HG03439 (cell line): ENCODE measurements around the gene CAMK1D.
"Not testable (repeated sequence)": the region's sequence is repeated elsewhere in the genome, so short reads cannot be mapped to it uniquely, and the experiment has no call there.

Experiments
- ATAC-seq: cut with Tn5 transposase; IDR thresholded peaks from one replicate; pipeline ENCODE4 v1.9.1; 2021; ENCODE audit warnings: mild to moderate bottlenecking, moderate library complexity; ENCODE audit not compliant: unreplicated experiment

The CAMK1D gene

GRCh38 chr10:12543589-12543988 is 194.2 kb downstream of the CAMK1D start:
- no peak for ATAC-seq

- ATAC-seq = not testable (repeated sequence)
Measured at GRCh38 chr10:12546160-12546802, 196.9 kb downstream of the CAMK1D start.

GRCh38 chr10:12547301-12547771 is 198.0 kb downstream of the CAMK1D start:
- ATAC-seq = no peak

- no peak for ATAC-seq
Measured at GRCh38 chr10:12549297-12549696, 199.9 kb downstream of the CAMK1D start.

GRCh38 chr10:12550994-12551393 is 201.6 kb downstream of the CAMK1D start:
- ATAC-seq = no peak

GRCh38 chr10:12556039-12556438 is 206.7 kb downstream of the CAMK1D start:
- no peak for ATAC-seq

- ATAC-seq = no peak
Measured at GRCh38 chr10:12559578-12560178, 210.3 kb downstream of the CAMK1D start.

GRCh38 chr10:12561307-12561706 is 212.0 kb downstream of the CAMK1D start:
- no peak for ATAC-seq

- ATAC-seq = no peak
Measured at GRCh38 chr10:12561720-12562119, 212.4 kb downstream of the CAMK1D start.

GRCh38 chr10:12563489-12563888 is 214.1 kb downstream of the CAMK1D start:
- ATAC-seq = no peak

GRCh38 chr10:12564173-12564572 is 214.8 kb downstream of the CAMK1D start:
- no peak for ATAC-seq

- no peak for ATAC-seq
Measured at GRCh38 chr10:12566161-12567115, 217.1 kb downstream of the CAMK1D start.

- no peak for ATAC-seq
Measured at GRCh38 chr10:12568391-12569009, 219.2 kb downstream of the CAMK1D start.

GRCh38 chr10:12572281-12572680 is 222.9 kb downstream of the CAMK1D start:
- ATAC-seq = no peak

GRCh38 chr10:12577610-12578009 is 228.3 kb downstream of the CAMK1D start:
- ATAC-seq = no peak

GRCh38 chr10:12579954-12580858 is 230.9 kb downstream of the CAMK1D start:
- ATAC-seq = no peak

GRCh38 chr10:12583891-12584595 is 234.7 kb downstream of the CAMK1D start:
- no peak for ATAC-seq

GRCh38 chr10:12586741-12587140 is 237.4 kb downstream of the CAMK1D start:
- no peak for ATAC-seq

- no peak for ATAC-seq
Measured at GRCh38 chr10:12587451-12587888, 238.1 kb downstream of the CAMK1D start.
